IPS-18c (cell line): Measurements from ENCODE around the gene SERPINB10.

Experiments
- H3K4me3 ChIP-seq: 2 replicates; pipeline ENCODE4 v1.7.0; 2013; ENCODE audit warnings: low read depth, mild to moderate bottlenecking, low read length, moderate library complexity; ENCODE audit not compliant: insufficient read depth
- H3K9me3 ChIP-seq: one replicate; pipeline ENCODE4 v1.6.1; 2013; ENCODE audit warnings: mild to moderate bottlenecking, low read length, moderate library complexity; ENCODE audit not compliant: control insufficient read depth, insufficient read depth

The SERPINB10 gene, protein sequence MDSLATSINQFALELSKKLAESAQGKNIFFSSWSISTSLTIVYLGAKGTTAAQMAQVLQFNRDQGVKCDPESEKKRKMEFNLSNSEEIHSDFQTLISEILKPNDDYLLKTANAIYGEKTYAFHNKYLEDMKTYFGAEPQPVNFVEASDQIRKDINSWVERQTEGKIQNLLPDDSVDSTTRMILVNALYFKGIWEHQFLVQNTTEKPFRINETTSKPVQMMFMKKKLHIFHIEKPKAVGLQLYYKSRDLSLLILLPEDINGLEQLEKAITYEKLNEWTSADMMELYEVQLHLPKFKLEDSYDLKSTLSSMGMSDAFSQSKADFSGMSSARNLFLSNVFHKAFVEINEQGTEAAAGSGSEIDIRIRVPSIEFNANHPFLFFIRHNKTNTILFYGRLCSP

DNA sequence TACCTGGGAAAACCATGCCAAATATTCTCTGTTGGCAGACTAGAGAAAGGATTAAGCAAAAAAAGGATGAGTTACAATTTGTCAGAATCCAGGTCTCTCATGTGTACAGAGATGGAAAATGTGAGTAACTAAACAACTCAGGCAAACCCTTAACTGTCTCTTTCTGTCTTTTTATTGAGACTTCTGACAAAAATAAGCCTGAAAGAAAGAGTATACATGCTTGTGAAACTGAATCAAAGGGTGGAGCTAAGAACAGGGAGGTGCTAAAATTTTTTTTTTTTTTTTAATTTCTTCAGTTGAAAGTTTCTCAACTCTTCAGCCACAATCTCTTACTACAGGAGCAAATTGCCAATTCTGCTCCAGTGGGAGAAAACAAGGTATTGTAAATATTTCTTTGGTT, at the start of gene SERPINB10:
Gene SERPINB10 (plus strand): TSS at position 295 of the 400 bp plus-strand sequence. CDS start 7,553 bp downstream, outside the sequence.
- Histone ChIP-seq H3K4me3 (no peak within 1 kb of the TSS), H3K9me3 (no peaks in the 10 kb centered on the region)

DNA sequence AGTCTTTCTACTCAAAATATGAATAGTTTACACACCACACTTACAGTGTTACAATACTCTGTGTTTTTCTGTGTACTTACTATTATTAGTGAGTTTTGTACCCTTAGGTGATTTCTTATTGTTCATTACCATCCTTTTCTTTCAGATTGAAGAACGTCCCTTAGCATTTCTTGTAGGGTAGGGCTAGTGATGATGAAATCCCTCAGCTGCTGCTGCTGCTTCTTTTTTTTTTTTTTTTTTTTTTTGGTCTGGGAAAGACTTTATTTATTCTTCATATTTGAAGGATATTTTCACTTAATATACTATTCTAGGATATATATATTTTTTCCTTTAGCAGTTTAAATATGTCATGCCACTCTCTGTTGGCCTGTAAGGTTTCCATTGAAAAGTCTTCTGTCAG, 49.3 kb upstream of the SERPINB10 start:
- H3K9me3 ChIP-seq = no peaks in the 10 kb centered on the region
- no peak overlapping the region for H3K4me3 ChIP-seq

DNA sequence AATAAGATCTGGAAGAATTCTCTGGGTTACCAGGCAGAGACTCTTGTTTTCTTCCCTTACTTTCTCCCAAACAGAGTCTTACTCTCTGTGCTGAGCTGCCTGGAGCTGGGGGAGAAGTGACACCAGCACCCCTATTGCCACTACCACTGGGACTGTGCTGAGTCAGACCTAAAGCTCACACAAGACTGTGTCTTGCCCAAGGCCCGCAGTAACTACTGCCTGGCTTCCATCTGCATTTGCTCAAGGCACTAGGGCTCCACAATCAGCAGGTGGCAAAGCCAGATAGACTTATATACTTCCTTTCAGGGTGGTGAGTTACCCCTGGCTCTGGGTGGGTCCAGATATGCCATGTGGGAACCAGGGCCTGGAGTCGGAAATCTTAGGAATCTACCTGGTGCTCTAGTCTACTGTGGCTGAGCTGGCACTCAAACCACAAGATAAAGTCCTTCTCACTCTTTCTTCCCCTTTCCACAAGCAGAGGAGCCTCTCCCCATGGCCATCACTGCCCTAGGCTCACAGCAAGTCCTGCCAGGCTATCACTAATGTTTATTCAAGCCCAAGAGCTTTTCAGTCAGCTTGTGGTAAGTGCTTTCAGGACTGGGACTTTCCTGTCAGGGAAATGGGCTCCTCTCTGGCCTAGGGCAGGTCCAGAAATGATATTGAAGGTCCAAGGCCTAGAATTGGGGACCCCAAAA, 47.8 kb upstream of the SERPINB10 start:
- Histone ChIP-seq H3K4me3 (no peak overlapping the region), H3K9me3 (no peaks in the 10 kb centered on the region)

DNA sequence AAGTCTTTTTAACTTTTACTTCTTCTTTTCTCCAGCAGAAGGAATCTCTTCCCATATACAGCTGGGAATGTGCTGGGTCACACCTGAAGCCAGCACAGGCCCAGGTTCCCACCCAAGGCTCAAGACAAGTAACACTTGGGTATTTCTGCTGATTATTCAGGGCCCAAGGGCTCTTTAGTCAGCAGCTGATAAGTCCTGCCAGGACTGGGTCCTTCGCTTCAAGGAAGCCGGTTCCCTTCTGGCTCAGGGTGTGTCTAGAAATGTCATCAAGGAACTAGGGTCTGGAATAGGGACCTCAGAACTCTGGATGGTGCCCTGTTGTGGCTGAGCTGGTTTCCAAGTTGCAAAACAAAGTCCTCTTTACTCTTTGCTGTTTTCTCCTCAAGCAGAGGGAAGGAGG, 47.2 kb upstream of the SERPINB10 start:
- Histone ChIP-seq H3K9me3 (no peaks in the 10 kb centered on the region), H3K4me3 (no peak overlapping the region)

DNA sequence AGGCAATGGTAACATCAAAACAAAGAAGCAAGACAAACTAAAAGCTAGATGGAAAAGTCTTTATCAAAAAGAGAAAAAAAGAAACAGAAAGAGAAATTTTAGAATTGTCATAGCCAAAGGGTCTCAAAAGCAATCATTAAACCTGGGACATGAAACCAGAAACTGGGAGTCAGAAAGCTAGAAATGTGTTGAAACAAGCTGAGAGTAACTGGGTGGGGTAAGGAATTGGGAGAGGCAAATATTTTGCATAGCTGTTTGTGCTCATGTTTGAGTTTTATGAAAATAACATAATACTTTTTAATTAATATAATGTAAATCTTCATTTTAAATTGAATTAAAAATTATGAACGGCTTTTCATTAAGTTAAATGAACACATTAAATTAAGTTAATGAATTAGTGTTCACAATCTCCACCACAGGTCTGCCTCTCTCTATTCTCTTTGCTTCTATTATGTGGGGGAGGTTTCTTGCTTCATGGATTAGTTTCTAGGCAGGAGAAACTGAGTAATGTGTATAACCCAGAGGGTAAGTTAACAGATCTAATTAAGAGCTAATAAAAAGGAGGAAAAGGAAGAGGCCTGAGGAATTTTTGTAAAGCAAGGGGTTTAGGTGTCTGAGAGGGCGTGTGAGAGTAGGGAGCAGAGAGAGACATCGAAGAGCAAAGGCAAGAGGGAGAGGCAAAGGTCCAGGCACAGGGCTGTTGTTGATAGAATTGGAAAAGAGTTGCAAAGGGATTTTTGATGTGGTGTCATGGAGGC, 40.2 kb upstream of the SERPINB10 start:
- no peak overlapping the region for H3K4me3 ChIP-seq
- H3K9me3 ChIP-seq = no peaks in the 10 kb centered on the region

DNA sequence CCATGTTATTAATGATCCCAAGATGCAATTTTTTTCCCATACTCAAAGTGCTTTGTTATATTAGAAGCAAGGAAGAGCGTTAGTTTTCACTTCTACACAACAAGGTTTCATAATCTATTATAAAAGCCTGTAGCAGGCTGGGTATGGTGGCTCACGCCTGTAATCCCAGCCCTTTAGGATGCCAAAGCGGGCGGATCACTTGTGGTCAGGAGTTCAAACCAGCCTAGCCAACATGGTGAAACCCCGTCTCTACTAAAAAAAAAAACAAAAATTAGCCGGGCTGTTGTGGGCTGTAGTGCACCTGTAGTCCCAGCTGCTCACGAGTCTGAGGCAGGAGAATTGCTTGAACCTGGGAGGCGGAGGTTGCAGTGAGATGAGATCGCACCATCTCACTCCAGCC, 39.2 kb upstream of the SERPINB10 start:
- Histone ChIP-seq H3K9me3 (no peaks in the 10 kb centered on the region), H3K4me3 (no peak overlapping the region)

DNA sequence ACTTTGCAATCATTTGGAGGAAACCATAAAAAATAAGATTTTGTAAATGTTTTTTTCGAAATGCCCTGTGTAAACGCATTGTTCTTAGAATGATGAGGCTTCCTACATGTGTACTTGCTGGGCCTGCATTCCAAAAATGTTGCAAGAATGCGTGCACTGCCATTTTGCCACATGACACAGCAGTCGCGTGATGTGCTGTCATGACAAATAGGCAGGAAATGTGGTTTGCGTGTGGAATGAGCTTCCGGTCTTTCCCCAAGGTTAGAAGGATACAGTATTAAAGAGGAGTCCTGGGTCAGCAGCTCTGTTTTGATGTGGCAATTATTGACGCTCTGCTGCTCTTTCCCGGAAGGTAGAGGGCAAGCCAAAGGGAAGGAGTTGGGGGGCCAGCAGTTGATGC, 38.4 kb upstream of the SERPINB10 start:
- H3K4me3 ChIP-seq = no peak overlapping the region
- no peaks in the 10 kb centered on the region for H3K9me3 ChIP-seq

DNA sequence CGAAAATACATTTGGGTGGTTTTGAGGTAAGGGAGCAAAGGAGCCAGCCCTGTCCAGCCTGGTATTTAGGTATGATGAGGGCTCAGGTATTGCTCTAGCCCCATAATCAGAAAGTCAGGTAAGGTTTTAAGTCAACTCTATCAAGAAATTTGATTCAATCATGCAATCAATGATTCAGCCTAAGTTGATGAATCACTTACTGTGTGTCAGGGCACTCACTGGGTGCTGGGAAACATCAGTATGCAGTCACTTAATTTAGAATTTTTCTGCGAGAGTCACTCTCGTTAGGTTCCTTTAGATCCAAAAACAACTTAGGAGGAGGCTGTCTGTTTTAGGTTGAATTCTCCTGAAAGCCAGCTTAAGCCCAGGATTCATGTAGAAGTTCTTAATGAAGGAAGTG, 37.9 kb upstream of the SERPINB10 start:
- no peak overlapping the region for H3K4me3 ChIP-seq
- H3K9me3 ChIP-seq = no peaks in the 10 kb centered on the region

DNA sequence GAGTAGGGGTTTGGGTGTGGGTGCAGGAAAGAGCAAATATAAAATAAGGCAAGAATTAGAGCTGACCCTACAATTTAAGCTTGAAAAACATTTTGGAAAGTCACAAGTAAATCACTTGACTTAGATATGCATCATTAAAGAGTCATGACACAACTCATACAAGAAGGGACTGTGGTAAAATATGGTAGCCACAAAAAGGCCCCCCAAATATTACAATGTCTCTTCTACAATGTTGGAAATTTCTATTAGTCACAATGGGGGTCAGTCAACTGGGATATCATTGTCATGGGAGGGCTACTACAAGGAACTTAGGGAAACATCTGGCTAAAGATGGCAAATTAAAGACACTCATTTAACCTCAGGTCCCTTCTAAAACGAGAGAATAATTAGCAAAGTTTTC, 35.9 kb upstream of the SERPINB10 start:
- no peak overlapping the region for H3K4me3 ChIP-seq
- no peaks in the 10 kb centered on the region for H3K9me3 ChIP-seq

DNA sequence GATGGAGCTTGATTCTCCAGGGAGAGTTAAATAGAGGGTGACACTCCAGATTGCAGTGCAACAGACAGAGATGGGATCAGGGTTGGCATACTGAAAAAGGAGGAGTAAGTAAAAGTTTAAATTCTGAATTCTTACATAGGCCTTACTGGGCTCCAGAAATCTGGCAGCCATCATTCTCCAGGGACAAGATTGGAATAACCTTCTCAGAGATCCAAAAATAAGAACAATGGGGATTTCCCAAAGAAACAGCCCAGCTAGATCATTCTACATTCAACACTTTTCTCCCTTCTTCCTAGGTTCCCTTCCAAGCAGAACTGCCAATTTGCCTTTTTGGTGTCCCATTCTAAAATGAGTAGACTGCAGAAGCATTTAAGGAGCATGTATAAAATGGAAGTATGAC, 35.2 kb upstream of the SERPINB10 start:
- H3K9me3 ChIP-seq = no peaks in the 10 kb centered on the region
- no peak overlapping the region for H3K4me3 ChIP-seq

DNA sequence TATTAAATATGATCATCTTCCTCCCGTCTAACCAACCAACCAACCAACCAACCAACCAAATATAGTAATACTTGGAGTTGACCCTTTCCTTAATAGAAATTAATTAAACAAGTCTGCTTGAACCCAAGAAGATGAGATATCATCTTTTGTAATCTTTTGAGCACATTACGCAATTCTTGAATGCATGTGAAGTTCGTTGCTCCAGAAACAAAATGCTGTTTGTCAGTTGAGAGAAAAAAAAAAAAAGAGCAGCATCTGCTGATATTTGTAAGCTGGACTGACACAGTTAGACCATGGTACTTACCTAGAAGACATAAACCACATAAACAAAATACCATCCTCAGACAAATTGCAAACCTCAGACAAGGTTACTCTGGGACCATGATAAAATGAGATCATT, 29.4 kb upstream of the SERPINB10 start:
- no peaks in the 10 kb centered on the region for H3K9me3 ChIP-seq
- H3K4me3 ChIP-seq = no peak overlapping the region

DNA sequence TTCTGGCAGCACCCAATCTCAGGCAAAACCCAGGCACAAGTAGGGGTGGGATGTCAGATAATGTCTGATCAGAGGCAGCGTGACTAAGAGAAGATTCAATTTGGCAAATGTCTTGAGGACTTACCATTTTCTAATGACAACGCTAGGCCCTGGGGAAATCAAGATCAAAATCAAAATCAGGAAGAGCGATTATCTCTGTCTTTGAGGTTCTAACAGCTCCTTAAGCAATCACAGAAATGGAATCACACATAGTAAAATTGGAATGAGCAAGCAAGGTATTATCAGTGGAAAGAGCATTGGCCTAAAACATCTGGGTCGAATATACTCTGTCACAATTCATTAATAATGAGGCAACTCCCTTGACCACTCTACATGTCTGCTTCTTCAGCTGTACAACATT, 28.8 kb upstream of the SERPINB10 start:
- Histone ChIP-seq H3K4me3 (no peak overlapping the region), H3K9me3 (no peaks in the 10 kb centered on the region)

DNA sequence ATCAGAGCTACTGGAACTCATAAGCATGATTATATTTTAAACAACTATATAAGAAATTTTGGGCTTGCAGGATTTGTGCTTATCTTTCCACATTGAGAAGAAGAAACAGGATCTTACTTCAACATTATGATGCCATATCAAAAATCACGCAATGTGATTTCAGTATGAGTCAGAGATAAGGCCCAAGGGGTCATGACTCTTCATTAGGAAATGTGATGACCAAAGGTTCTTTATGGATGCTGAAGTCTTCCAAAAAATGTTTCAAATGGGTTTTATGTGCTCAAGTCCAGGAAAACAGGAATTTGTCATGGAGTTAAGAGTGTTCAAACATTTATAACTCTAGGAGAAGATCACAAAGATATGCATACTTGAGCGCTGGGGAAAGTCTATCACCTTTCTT, 28.0 kb upstream of the SERPINB10 start:
- no peak overlapping the region for H3K4me3 ChIP-seq
- H3K9me3 ChIP-seq = no peaks in the 10 kb centered on the region

DNA sequence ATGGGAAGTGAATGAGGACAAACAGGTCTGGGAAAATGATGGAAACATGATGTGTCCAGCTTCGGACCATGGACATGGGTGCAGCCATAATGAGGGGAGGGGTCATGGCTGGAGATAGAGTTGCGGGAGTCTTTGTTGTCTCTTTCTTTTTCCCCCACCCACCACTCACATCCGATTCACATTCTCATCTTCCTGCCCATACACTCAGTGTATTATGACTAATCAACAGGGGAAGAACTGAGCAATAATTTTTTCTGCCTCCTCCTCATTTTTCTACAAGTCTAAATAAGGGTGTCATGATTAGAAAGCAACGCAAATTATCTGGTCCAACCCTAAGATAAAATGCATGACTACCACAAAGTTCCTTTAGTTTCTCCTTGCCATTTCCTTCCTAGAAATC, 25.9 kb upstream of the SERPINB10 start:
- no peak overlapping the region for H3K4me3 ChIP-seq
- no peaks in the 10 kb centered on the region for H3K9me3 ChIP-seq

DNA sequence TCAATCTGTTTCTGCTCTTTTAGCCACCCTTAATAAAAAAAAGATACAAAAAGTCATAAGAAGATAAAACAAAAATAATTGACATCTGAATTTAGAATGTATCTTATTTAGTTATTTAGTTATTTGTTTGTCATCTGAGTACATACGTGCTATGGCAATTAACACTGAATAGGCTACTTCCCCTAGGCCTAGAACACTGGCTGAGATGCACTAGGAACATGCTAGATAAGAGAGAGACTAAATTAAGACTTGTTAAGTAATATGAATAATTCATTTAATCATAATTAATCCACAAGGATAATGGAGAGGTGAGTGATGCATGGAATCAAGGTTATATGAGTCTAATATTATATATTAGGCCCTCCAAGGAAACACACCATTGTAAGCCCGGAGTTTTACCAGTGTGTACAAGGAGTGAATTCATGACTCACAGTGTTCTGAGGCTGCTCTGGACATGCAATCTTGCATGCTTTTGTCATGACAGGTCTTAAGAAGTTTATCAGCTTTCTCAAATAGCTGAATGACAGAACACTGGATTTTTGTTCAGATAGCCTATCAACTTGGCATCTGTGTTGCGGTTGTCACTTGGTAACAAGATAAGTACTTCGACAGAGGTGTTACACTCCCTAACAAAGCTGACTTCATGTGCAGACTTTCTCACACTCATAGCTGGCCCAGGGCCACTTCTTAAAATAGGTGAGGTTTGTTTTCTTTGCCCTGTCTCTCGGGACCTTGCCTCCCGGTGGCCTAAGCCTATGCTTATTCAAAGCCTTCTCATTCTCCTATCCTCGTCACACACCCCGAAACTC, 25.2 kb upstream of the SERPINB10 start:
- Histone ChIP-seq H3K9me3 (no peaks in the 10 kb centered on the region), H3K4me3 (no peak overlapping the region)

DNA sequence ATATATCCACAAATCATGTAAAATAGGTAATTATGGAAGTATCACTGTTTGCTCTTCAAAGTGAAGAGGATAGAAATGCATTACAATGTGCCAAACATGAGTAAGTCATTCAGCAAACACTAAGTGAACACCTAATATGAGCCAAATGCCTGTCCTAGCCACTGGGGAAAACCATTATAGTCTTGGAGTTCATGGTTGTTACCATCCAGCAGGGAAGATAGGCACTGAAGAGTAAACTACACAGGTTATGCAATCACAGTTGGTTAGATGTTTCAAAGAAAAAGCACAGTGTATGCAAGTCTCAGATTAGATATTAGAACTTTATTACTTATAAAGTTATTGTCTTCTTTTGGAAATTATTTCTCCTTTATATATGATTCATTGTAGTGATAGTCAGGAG, 24.1 kb upstream of the SERPINB10 start:
- Histone ChIP-seq H3K9me3 (no peaks in the 10 kb centered on the region), H3K4me3 (no peak overlapping the region)

DNA sequence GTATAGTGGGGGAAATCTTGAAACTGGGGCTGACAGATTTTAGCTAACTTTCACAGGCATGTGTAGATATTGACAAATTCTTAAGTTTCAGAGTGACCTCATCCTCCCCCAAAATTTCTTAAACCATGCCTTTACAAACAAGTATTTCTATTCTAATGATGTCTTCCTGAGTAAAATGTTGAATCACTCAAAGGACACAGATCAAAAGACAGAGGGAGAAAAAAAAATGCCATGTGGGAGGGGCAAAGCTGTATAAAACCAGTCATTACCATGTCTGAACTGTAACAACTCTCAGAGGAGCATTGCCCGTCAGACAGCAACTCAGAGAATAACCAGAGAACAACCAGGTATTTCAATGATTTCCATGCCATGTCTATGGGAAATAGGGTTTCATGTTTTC, 20.3 kb upstream of the SERPINB10 start, which contains the start of gene SERPINB2:
Gene SERPINB2 (plus strand): TSS at position 282 of the 400 bp plus-strand sequence. CDS start 3,740 bp downstream, outside the sequence.
- Histone ChIP-seq H3K9me3 (no peaks in the 10 kb centered on the region), H3K4me3 (no peak within 1 kb of the TSS)
